HG02981 (cell line): ENCODE data around the gene PRKAR2B.
A peak's percentile ranks its signal among the peaks of the same experiment; 100 is the strongest.

Experiments used
- ATAC-seq: cut with Tn5 transposase; IDR thresholded peaks from one replicate; pipeline ENCODE4 v1.9.1; 2021; ENCODE audit warnings: mild to moderate bottlenecking, moderate library complexity; ENCODE audit not compliant: unreplicated experiment

Gene PRKAR2B

DNA sequence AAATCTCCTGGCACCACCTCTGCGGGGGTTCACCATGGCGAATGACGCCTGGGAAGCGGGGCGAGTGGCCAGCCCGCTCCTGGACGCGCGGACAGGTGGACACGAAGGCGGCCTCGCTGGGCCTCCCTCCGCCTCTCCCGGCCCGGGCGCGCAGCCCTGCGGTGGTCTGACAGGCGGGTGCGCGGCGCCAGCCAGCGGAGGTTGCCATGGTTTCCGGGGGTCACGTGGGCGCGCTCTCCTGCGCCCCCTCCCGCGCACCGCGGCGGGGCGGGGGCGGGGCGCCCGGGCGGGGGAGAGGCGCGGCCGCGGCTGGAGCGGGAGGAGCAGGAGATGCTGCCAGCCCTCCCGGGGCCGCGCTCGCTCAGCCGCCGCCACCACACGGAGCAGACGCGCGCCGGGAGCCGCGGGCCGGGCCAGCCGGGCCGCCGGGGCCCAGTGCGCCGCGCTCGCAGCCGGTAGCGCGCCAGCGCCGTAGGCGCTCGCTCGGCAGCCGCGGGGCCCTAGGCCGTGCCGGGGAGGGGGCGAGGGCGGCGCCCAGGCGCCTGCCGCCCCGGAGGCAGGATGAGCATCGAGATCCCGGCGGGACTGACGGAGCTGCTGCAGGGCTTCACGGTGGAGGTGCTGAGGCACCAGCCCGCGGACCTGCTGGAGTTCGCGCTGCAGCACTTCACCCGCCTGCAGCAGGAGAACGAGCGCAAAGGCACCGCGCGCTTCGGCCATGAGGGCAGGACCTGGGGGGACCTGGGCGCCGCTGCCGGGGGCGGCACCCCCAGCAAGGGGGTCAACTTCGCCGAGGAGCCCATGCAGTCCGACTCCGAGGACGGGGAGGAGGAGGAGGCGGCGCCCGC, at the start of gene PRKAR2B:
Gene PRKAR2B (plus strand): TSS at position 359 of the 848 bp plus-strand sequence. CDS start 203 bp downstream, at position 562.
- peak; percentile 81 for ATAC-seq

DNA sequence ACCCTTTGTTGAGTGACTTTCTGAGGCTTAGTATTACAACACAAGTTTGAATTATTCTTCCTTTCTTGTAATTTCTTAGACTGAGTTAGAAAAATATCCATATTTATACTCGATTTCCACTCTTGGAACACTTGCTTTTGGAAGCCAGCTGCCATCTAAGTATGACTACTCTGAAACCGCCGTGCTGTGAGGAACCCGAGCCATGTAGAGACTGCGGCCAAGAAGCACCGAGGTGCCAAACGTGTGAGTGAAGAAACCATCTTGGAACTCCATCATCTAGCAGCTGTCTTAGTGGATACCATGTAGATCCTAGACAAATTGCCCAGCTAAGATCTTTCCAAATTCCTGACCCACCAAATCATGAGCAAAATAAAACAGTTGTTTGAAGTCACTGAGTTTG, 49.7 kb upstream of the PRKAR2B start:
- no peak for ATAC-seq

GRCh38 chr7:106997487-106998271, 46.8 kb upstream of the PRKAR2B start:
- ATAC-seq: no peak

DNA sequence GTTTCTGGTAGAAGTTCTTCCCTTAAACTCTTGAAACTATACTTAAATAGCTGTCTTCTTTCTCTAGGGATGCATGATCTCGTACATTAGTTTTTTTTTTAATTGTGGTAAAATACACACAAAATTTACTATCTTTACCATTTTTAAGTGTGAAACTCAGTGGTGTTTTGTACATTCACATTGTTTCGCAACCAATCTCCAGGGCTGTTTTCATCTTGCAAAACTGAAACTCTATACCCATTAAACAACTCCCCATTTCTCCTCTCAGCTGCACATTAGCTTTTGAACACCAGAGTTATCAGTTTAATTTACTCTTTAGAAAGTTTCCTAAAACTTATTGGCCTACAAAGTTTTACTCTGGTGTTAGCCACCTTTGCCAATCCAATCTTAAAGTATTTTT, 45.5 kb upstream of the PRKAR2B start:
- no peak for ATAC-seq

- ATAC-seq: no peak
These were observed 43.0 kb upstream of the PRKAR2B start for GRCh38 chr7:107001490-107001889.

GRCh38 chr7:107002126-107002525, 42.4 kb upstream of the PRKAR2B start:
- no peak for ATAC-seq

DNA sequence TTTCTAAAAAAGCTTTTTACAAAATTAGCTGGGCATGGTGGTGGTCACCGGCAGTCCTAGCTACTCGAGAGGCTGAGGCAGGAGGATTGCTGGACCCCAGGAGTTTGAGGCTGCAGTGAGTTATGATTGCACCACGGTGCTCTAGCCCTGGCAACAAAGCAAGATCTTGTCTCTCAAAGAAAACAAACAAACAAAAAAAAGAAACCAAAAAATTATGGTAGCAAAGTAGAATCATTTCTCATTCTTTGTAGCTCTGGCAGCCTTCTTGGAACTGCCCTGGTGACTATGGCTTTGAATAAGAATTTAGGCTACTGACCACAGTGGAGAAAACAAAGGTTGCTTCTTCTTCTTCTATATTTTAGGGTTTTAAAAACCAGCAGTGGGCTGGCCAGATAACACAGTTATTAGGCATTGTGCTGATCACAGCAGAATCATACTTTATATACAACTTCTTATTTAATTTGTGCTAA, 41.9 kb upstream of the PRKAR2B start:
- no peak for ATAC-seq

DNA sequence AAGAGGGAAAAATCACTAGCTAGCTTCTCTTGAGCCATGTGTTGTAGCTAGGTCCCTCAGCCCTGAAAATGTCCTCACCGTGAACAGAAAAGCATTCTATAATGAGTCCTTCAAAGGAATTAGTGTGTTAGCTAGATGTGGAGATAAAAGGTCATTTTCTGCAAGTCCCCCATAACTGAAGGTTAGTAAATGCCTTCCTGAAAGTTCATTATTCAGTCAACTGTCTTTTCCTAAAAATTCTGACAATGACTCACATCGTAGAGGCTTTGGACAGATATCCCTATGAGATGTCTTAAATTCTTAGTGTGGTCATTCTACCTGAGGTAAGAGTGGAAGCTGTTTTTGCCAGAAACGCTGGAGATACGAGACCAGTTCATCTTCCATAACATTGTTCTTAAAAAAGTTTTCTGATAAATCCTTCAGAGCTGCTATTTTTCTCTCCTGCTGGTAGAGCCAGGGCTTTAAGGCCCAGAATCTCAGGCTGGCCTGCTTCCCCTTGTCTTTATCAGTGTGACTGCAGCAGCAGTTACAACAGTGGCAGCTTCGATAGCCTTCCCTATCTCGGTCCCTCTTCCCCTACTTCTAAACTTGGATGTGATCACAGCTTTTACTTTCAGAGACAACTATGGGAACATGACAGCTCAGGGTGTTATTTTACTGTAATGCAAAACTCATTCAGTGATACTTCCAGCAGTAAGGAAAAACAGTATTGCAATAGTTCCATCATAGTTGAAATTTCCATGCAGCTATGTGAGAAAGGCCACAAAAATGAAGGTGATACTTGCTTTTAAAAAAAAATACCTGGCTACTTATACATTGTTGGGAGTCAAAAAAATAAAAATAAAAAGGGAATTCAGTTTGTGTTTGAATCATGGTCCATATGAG, 37.3 kb upstream of the PRKAR2B start:
- ATAC-seq: no peak

DNA sequence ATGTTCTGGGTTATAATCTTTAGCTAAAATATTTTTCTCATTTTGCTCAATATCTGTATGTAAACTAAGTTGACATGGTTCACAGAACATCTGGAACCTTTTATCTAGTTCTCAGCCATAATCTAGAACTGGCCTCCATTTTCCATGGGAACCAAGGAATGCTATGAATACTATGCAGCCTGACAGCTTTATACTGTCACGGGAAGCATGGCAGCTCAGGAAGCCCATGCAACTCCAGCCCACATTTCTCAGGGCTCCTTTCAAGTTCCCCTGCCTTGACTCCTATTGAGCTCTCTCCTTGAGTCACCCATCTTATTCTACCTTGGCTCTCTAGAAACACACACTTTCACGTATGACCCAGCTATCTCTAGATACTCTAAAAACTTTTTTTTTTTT, 36.6 kb upstream of the PRKAR2B start:
- ATAC-seq: no peak

- no peak for ATAC-seq
These were observed 34.7 kb upstream of the PRKAR2B start for GRCh38 chr7:107009846-107010203.

- ATAC-seq: no peak
These were observed 31.8 kb upstream of the PRKAR2B start for GRCh38 chr7:107012691-107013090.

- ATAC-seq: no peak
These were observed 30.0 kb upstream of the PRKAR2B start for GRCh38 chr7:107014387-107015023.

- ATAC-seq: no peak
These were observed 28.2 kb upstream of the PRKAR2B start for GRCh38 chr7:107016312-107016711.

DNA sequence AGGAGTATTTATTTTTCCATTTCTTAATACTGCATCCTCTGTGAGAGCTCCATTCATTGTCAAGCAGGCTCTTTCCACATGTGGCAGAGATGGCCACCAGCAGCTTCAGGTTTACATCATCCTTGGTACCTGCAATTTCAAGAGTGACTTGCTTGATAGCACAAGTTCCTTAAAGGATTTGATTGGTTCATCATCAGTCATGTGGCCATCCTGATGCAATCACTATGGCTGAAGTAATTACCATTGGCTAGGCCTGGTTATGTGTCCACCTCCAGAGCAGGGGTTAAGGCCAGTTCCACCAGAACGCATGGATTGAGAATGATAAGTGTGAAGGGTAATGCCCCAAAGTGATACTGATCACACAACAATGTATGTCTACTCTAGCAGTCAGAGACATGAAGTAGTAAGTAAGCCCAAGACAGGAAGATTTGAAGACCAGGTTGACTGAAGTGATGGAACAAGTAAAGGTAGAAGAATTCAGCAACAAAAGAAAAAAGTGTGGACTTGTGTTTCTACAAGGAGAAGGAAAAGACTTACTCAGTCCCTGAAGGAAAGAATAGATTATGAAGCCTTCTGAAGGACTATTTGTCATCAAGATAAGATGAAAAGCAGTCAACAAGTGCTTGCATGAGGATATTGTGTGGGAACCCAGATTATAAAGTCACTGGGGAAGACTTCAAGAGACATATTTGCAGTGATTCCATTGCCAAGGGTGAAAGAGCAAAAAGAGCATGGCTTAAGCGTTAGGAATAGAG, 26.4 kb upstream of the PRKAR2B start:
- ATAC-seq: no peak

GRCh38 chr7:107020400-107020799, 24.1 kb upstream of the PRKAR2B start:
- no peak for ATAC-seq

DNA sequence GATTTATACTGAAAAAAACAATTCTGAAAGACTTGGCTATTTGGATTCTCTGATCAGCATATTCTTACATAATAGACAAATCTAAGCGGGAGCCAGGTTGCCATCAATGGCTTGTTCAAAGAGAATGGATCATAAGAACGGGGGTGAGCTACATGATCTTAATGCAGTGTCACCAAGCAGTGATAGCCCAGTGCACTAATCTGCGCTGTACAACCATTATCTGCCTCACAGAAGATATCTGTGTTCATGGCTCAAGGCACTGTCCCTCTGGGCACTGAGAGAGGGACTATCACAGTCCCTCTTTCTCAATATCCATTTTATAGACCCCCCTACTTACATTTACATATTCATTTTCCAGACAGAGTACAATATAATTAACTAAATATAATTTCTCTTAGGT, 22.9 kb upstream of the PRKAR2B start:
- ATAC-seq: no peak

- ATAC-seq: no peak
These were observed 20.9 kb upstream of the PRKAR2B start for GRCh38 chr7:107023522-107024151.

- no peak for ATAC-seq
These were observed 19.6 kb upstream of the PRKAR2B start for GRCh38 chr7:107024906-107025305.

DNA sequence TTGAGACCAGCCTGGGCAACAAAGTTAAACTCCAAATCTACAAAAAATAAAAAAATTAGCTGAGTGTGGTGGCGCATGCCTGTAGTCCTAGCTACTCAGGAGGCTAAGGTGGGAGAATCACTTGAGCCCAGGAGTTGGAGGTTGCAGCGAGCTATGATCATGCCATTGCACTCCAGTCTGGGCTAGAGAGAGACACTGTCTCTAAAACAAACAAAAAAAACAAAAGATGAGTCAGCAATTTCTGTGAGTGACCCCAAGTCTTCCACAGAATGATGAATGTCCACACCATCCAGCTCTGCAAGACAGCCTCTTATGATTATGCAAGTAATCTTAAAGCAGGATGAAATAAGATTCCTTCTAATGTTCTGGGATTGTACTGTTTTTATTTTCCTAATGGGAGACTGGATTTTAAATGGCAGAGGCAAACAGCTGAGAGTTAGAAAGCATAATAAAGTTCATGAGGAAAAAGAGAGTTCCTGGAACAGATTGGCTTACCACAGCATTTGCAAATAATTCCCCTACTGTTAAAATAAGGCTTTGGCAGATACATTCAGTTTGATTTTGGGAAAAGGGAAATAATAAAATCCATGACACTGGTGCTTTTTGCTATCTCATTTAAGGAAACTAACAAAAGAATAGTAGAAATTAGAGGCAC, 18.9 kb upstream of the PRKAR2B start:
- ATAC-seq: no peak
